ENCODE data around the gene BHMT. TPM values are rescaled to one million over a fixed set of nuclear protein-coding genes. Genes with fewer than 3 reads are reported as not detected.
A peak's percentile ranks its signal among the peaks of the same experiment; 100 is the strongest.

BHMT gene
- total and polyA plus RNA-seq, 12 donors = 0.23 to 1.6 (median 0.57) TPM; not detected in 1

DNA sequence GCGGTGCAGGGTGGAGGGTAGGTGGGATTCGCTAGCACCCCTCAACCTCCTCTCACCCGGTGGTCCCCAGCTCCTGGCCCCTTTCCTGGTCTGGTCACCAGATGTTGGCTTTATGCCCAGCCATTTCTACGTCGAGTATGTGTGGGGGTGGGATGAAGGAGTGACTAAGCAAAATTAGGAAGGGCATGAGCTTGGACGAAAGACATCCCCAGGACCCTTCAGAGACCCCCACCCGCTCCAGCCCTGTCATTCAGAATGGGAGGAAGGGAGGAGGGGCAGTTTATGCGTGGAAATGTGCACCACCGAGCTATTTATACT is 41.3 kb upstream of the BHMT start:
- DNase-seq = peak in 2 of 7 donors; percentile 27 to 41
- Histone ChIP-seq H3K9me3 (replicated peaks in 1 of 3) (no peaks in the 10 kb centered on the region), H3K27ac (peak overlapping the region in 3 of 5 donors; percentile 64 to 70 (median 69)), H3K4me1 (replicated peaks in 1 of 2) (no peaks in the 10 kb centered on the region), H3K27me3 (no peaks in the 10 kb centered on the region), H3K4me3 (peak overlapping the region in 2 of 4 donors; percentile 48 to 62), H3K36me3 (replicated peaks in 1 of 2) (no peaks in the 10 kb centered on the region)
- WGBS, 4 donors = 32 to 49% (median 35%) methylated on average over 6 to 9 of the region's 9 CpGs
- intact Hi-C loops (cut with DNase I) = no loop called here
- TF ChIP-seq CTCF (IDR thresholded peaks at IDR 0.05) (no peak), POLR2A (IDR thresholded peaks at IDR 0.05) (no peak)

- TF ChIP-seq POLR2A (IDR thresholded peaks at IDR 0.05) = no peak
- Histone ChIP-seq H3K4me3 (no peak overlapping the region), H3K9me3 (replicated peaks in 1 of 3) (no peaks in the 10 kb centered on the region), H3K27me3 (no peaks in the 10 kb centered on the region), H3K4me1 (replicated peaks in 1 of 2) (no peaks in the 10 kb centered on the region), H3K36me3 (replicated peaks in 1 of 2) (no peaks in the 10 kb centered on the region), H3K27ac (no peak overlapping the region)
- 68 to 78% (median 73%) methylated on average over 6 of the region's 6 CpGs for WGBS, 4 donors
- DNase-seq = no peak
- intact Hi-C loops (cut with DNase I) = no loop called here
These were observed 37.0 kb upstream of the BHMT start for GRCh38 chr5:79074641-79075040.

GRCh38 chr5:79075646-79076426 is 35.8 kb upstream of the BHMT start:
- intact Hi-C loops (cut with DNase I) = no loop called here
- no peak for DNase-seq
- no peaks in the 10 kb centered on the region for H3K27me3 ChIP-seq
- H3K4me1 ChIP-seq (replicated peaks in 1 of 2) = no peaks in the 10 kb centered on the region
- H3K9me3 ChIP-seq (replicated peaks in 1 of 3) = no peaks in the 10 kb centered on the region
- H3K4me3 ChIP-seq = no peak overlapping the region
- TF ChIP-seq POLR2A (IDR thresholded peaks at IDR 0.05) (no peak), CTCF (IDR thresholded peaks at IDR 0.05) (no peak)
- H3K27ac ChIP-seq = no peak overlapping the region
- 86 to 91% (median 90%) methylated on average over 11 of the region's 11 CpGs for WGBS, 4 donors
- no peaks in the 10 kb centered on the region for H3K36me3 ChIP-seq (replicated peaks in 1 of 2)

DNA sequence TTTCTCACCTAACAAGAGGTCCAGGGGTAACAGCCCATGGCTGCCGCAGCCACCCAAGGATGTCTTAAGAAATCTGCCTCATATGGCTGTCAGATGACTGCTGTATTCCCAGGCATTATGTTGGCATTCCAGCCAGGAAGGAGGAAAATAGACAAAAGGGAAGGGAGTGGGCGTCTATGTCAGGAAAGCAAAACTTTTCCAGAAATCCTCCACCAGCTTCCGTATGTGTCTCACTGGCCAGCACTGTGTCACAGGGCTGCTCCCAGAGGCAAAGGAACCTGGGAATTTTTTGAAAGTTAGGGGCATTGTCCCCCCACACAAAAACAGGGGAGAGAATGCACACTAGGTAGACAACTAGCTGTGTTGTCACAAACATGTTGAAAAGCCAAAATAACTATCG is 34.8 kb upstream of the BHMT start:
- no peaks in the 10 kb centered on the region for H3K9me3 ChIP-seq (replicated peaks in 1 of 3)
- H3K27me3 ChIP-seq = no peaks in the 10 kb centered on the region
- H3K4me3 ChIP-seq = no peak overlapping the region
- TF ChIP-seq CTCF (IDR thresholded peaks at IDR 0.05) = no peak
- TF ChIP-seq POLR2A (IDR thresholded peaks at IDR 0.05) = no peak
- intact Hi-C loops (cut with DNase I) = no loop called here
- H3K27ac ChIP-seq = no peak overlapping the region
- no peaks in the 10 kb centered on the region for H3K4me1 ChIP-seq (replicated peaks in 1 of 2)
- no peak for DNase-seq
- WGBS, 4 donors = 75 to 78% (median 75%) methylated on average over 4 of the region's 4 CpGs
- no peaks in the 10 kb centered on the region for H3K36me3 ChIP-seq (replicated peaks in 1 of 2)

Data from adrenal gland (tissue), 12 donors.